GM18873 (cell line): ENCODE data around the gene KDM6B.

Experiments used
- ATAC-seq: cut with Tn5 transposase; IDR thresholded peaks from one replicate; pipeline ENCODE4 v1.9.1; 2021; ENCODE audit warnings: mild to moderate bottlenecking, moderate library complexity, moderate number of reproducible peaks; ENCODE audit not compliant: unreplicated experiment, low FRiP score

Gene KDM6B

DNA sequence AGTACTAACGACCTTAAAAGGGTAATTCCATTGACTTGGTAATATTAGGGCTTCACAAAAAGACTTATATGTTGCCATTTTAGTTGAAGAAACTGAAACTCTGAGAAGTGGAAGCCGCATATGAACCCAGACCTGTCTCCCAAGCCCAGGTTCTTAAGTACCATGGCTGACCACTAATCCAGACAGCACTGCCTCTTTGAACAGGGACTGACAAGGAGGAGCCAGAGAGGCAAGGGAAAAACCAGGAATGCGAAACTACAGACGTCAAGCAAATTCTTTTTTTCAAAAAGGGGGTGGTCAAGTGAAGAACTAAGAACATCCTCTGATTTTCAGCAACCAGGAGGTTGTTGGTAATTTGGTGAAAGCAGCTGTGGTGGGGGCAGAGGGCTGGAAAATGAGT lies 39.0 kb downstream of the KDM6B start:
- ATAC-seq, result no peak

DNA sequence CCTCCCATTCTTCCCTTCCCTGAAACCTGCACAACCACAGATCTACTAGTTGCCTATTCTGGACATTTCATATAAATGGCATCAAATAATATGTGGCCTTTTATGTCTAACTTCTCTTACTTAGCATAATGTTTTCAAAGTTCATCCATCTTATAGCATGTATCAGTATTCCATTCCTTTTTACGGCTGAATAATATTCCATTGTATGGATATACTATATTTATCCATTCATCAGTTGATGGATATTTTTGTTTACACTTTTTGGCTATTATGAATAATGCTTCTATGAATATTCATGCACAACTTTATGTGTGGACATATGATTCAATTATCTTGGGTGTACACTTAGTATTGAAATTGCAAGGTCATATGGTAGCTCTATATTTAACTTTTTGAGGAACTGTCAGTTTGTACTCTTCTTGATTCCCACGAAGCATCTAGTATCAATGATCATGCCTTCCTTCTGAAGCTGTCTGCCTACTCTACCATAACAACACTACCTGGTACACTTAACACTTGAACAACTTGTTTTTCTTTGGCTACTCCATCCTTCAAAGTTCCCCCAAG lies 41.9 kb downstream of the KDM6B start:
- ATAC-seq, result no peak

DNA sequence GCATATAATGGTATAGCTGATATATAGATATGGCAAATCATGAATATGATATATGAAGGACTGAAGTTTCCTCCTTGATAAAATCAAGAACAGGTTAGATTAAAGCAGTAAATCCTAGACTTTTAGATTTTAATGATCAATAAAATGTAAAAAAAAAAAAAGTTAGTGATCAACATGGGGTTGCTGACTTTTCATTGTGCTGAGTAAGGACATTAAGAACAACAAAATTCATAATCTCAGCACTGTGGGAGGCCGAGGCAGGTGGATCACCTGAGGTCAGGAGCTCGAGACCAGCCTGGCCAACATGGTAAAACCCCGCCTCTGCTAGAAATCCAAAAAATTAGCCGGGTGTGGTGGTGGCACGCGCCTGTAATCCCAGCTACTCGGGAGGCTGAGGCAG lies 44.2 kb downstream of the KDM6B start:
- no peak for ATAC-seq

DNA sequence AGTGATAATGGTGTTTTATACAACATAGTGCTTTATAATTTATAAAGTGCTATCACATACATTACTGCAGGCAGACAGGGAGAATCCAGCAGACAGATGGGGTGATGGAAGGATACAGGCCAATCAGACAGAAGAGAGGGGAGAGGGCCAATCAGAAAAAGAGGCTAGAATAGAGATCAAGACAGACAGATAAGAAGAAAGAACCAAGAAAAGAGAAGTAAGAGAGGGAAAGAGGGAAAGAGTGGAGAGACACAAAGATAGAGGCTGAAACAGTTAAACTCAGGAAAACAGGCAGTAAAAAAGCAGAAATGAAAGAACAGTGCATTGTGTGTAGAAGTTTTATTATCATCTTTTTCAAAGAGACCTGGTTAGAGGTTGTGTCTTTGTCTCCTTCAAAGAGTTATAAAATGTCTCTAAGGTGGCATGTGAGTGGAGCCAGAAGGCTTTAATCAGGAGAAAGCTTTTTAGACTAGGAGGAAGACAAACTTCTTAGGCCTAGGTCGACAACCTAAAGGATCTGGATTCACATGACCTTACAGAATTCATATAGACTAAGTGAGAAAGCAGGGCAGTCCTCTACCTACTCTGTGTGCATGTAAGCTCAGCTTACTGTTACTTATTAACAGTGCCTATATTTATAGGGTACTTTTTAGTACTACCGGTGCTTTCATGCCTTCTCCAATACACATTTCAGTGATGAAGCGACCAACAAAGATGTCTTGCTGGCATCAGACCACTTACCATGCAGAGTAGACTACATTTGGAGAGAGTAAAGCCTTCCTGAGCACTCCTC lies 46.3 kb downstream of the KDM6B start:
- ATAC-seq, result no peak

DNA sequence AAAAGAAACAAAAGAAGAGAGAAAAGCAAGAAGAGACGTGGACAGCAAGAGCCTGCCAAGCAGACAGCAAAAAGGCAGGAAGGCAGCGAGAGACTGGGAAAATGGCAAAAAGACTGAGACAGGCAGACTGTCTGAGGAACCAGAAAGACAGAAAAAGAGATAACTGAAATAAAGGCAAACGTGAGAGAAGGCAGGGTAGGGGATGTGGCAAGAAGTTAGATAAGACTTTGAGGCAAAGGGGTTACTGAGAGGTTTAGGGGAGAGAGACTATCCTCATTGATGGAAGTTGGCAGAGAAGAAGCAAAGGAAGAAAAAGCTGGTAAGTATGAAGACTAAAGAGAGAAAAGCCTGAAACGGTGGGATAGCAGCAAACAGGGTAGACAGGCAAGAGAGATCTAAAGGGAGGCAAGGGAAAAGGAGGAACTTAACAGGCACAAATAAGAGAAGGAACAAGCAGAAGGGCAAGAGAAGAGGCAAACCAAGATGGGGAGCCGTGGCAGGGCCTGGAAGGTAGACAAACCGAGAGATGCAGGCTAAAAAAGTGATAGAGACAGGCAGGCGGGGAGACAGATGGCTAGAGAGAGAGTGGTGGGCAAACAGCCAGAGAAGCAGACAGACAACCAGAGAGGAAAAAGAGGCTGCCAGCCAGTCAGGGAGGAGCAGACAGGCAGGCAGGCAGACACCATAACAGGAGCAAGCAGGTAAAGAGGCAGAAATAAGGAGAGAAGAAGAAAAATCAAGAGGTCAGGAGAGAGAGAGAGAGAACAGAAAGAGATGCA lies 47.4 kb downstream of the KDM6B start:
- ATAC-seq, result no peak

DNA sequence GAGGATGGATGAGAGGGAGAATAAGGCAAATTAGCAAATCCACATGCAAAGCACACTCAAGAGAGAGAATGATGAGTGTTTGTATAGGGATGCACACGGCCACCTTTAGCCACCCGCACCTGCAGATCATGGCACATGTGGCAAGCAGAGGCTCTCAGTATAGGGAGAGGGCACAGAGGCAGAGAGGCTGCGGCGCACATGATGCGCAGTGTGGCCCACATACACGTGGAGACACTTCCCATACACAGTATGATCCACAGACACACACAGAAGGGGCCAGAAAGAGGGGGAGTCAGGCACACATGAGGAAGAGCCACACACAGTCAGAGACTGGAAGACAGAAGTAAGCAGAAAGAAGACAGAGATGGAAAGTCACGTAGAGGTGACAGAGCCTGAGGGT lies 48.1 kb downstream of the KDM6B start:
- ATAC-seq, result no peak

DNA sequence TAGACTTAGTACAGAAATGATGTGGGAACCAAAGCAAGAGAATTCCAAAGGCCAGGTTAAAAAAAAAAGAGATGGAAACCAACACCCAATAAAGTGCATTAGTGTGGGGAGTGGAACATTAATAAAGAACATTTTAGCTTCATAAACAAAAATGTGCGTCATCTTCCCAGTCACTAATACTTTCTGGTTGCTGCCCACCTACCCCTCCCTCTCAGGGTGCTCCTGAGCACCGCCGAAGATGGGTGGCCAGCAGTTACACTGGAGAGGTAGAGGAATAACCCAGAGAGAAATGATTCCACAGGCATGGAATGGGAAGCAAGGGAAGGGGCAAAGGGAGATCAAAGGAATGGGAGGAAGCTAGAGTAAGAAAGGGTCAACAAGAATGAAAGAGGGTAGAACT lies 48.6 kb downstream of the KDM6B start:
- ATAC-seq, result no peak
